ENCODE measurements around the gene SEC22B.
"Not testable (repeated sequence)": the region's sequence is repeated elsewhere in the genome, so short reads cannot be mapped to it uniquely, and the experiment has no call there.

DNA sequence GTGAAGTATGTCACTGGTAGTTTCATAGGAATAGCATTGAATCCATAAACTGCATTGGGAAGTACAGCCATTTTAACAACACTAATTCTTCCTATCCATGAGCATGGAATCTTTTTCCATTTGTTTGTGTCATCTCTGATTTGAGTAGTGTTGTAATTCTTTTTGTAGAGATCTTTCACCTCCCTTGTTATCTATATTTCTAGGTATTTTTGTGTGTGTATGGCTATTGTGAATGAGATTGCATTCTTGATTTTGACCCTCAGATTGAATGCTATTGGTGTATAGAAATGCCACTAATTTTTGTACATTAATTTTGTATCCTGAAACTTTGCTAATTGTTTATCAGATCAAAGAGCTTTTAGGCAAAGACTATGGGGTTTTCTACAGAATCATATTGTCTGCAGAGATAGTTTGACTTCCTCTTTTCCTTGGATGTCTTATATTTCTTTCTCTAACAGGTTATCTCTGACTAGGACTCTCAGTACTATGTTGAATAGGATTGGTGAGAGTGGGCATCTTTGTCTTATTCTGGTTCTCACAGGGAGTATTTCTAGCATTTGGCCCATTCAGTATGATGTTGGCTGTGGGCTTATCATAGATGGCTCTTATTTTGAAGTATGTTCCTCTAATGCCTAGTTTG is 26.8 kb downstream of the SEC22B start:
- TF ChIP-seq CTCF, EZH2, EZH2phosphoT487 (IDR thresholded peaks at IDR 0.05): not testable (repeated sequence)
